Measurements from ENCODE around the gene C2CD5.
A peak's percentile ranks its signal among the peaks of the same experiment; 100 is the strongest.

GRCh38 chr12:22409377-22410164 lies 134.8 kb downstream of the C2CD5 start:
- no peak for TF ChIP-seq CTCF (IDR thresholded peaks at IDR 0.05)
- peak in 1 of 4 donors; percentile 56 for TF ChIP-seq POLR2A (IDR thresholded peaks at IDR 0.05)
- TF ChIP-seq POLR2AphosphoS5 (IDR thresholded peaks at IDR 0.05): no peak
